Neuronal stem cell (in vitro differentiated cells): Measurements from ENCODE around the gene PFKFB4.
A peak's percentile ranks its signal among the peaks of the same experiment; 100 is the strongest.

Experiments
- DNase-seq: peaks from one replicate; pipeline ENCODE4 v3.0.0-alpha.2; 2013; ENCODE audit warnings: low spot score
- H2AFZ ChIP-seq: one replicate; pipeline ENCODE4 v1.6.1; 2013; ENCODE audit warnings: mild to moderate bottlenecking, low read length, inconsistent platforms
- H2AK5ac ChIP-seq: 2 replicates; pipeline ENCODE4 v1.6.1; 2013; ENCODE audit warnings: low read depth, mild to moderate bottlenecking, inconsistent platforms, low read length, moderate library complexity, mixed read lengths
- H2BK120ac ChIP-seq: 2 replicates; pipeline ENCODE4 v1.6.1; 2013; ENCODE audit warnings: low read depth, mild to moderate bottlenecking, inconsistent platforms, low read length, moderate library complexity, mixed read lengths
- H2BK12ac ChIP-seq: one replicate; pipeline ENCODE4 v1.6.1; 2013; ENCODE audit warnings: low read length, inconsistent platforms
- H2BK15ac ChIP-seq: 2 replicates; pipeline ENCODE4 v1.6.1; 2013; ENCODE audit warnings: mild to moderate bottlenecking, low read length, inconsistent platforms, mixed read lengths
- H2BK5ac ChIP-seq: one replicate; pipeline ENCODE4 v1.6.1; 2013; ENCODE audit warnings: inconsistent platforms, mild to moderate bottlenecking, low read length, moderate library complexity
- H3K14ac ChIP-seq: one replicate; pipeline ENCODE4 v1.6.1; 2013; ENCODE audit warnings: low read length, inconsistent platforms
- H3K18ac ChIP-seq: 2 replicates; pipeline ENCODE4 v1.6.1; 2013; ENCODE audit warnings: low read length, inconsistent platforms
- H3K23ac ChIP-seq: 2 replicates; pipeline ENCODE4 v1.6.1; 2013; ENCODE audit warnings: low read depth, mild to moderate bottlenecking, mixed read lengths, low read length, inconsistent platforms; ENCODE audit not compliant: poor library complexity
- H3K27ac ChIP-seq: replicated peaks from 3 replicates; pipeline ENCODE4 v1.5.1; 2013; ENCODE audit warnings: low read length, inconsistent platforms
- H3K27me3 ChIP-seq, 3 experiments: 2 replicates each; pipeline ENCODE4 v1.6.1; 2013; ENCODE audit warnings: low read length in 3 of 3, mild to moderate bottlenecking in 2 of 3, inconsistent platforms in 1 of 3, low read depth in 1 of 3, mixed read lengths in 1 of 3, moderate library complexity in 1 of 3; ENCODE audit not compliant: control insufficient read depth in 3 of 3, insufficient read depth in 3 of 3
- H3K36me3 ChIP-seq, 2 donors: replicated peaks in 1 of 2; 2 replicates each; pipeline ENCODE4 v1.6.1; 2013; ENCODE audit warnings: low read length in 2 of 2; ENCODE audit not compliant: control insufficient read depth in 2 of 2, insufficient read depth in 2 of 2
- H3K4ac ChIP-seq: 2 replicates; pipeline ENCODE4 v1.6.1; 2013; ENCODE audit warnings: inconsistent platforms, mild to moderate bottlenecking, low read length, moderate library complexity
- H3K4me1 ChIP-seq, 2 donors: 1 replicate in 1 of 2; 2 replicates in 1 of 2; pipeline ENCODE4 v1.6.1; 2013; ENCODE audit warnings: low read length in 2 of 2, low read depth in 1 of 2; ENCODE audit not compliant: control insufficient read depth in 2 of 2, insufficient read depth in 1 of 2
- H3K4me2 ChIP-seq: one replicate; pipeline ENCODE4 v1.6.1; 2013; ENCODE audit warnings: mild to moderate bottlenecking, low read length, inconsistent platforms; ENCODE audit not compliant: insufficient read depth, poor library complexity, severe bottlenecking
- H3K4me3 ChIP-seq, 2 donors: 2 replicates each; pipeline ENCODE4 v1.5.1; 2013; ENCODE audit warnings: low read length in 2 of 2, mild to moderate bottlenecking in 2 of 2, inconsistent platforms in 1 of 2, moderate library complexity in 1 of 2
- H3K79me1 ChIP-seq: one replicate; pipeline ENCODE4 v1.6.1; 2013; ENCODE audit warnings: low read depth, mild to moderate bottlenecking, inconsistent platforms, low read length, moderate library complexity
- H3K9ac ChIP-seq: one replicate; pipeline ENCODE4 v1.6.1; 2013; ENCODE audit warnings: mild to moderate bottlenecking, low read depth, low read length, inconsistent platforms; ENCODE audit not compliant: poor library complexity
- H3K9me3 ChIP-seq, 2 donors: replicated peaks in 1 of 2; 2 replicates each; pipeline versions ENCODE3 to v1.6.1; 2013; ENCODE audit warnings: low read length in 2 of 2, mild to moderate bottlenecking in 2 of 2, inconsistent platforms in 1 of 2, low read depth in 1 of 2, mixed read lengths in 1 of 2, moderate library complexity in 1 of 2; ENCODE audit not compliant: control insufficient read depth in 2 of 2, insufficient read depth in 1 of 2
- H4K8ac ChIP-seq: one replicate; pipeline ENCODE4 v1.6.1; 2013; ENCODE audit warnings: low read depth, mild to moderate bottlenecking, inconsistent platforms, low read length, moderate library complexity
- H4K91ac ChIP-seq: one replicate; pipeline ENCODE4 v1.6.1; 2013; ENCODE audit warnings: low read length, low read depth, mild to moderate bottlenecking, inconsistent platforms; ENCODE audit not compliant: poor library complexity
- WGBS, 2 donors: extraction: QIAGEN DNeasy Blood & Tissue Kit; methylation state at CpG; one replicate each; pipeline ENCODE4 v1.1.7; 2013; ENCODE audit warnings: missing lambda C conversion rate in 2 of 2, mixed read lengths in 1 of 2; ENCODE audit not compliant: insufficient read length in 2 of 2, insufficient replicate concordance in 1 of 2; ENCODE audit errors: extremely low coverage in 2 of 2; 5-methylcytosine and 5-hydroxymethylcytosine counted together

PFKFB4 gene

GRCh38 chr3:48478626-48479555 is 77.7 kb downstream of the PFKFB4 start:
- Histone ChIP-seq H2BK12ac (no peak overlapping the region), H3K36me3 (peaks cover 0 to 8% of the 10 kb centered on the region in 2 donors), H3K4me2 (no peak overlapping the region), H3K4me1 (peaks cover 7% of the 10 kb centered on the region in 2 donors), H3K18ac (no peak overlapping the region), H3K27ac (no peak overlapping the region), H2AK5ac (no peak overlapping the region), H3K4ac (no peak overlapping the region), H2BK15ac (no peak overlapping the region), H3K23ac (no peak overlapping the region), H4K8ac (no peak overlapping the region), H4K91ac (no peak overlapping the region), H2BK120ac (no peak overlapping the region), H2BK5ac (no peak overlapping the region), H3K27me3 (no peaks in the 10 kb centered on the region), H3K79me1 (peaks cover 3% of the 10 kb centered on the region), H2AFZ (no peak overlapping the region), H3K9ac (no peak overlapping the region), H3K4me3 (no peak overlapping the region), H3K9me3 (no peaks in the 10 kb centered on the region), H3K14ac (no peak overlapping the region)
- no peak for DNase-seq
- no CpG with 5 or more reads among the region's 19 CpGs for WGBS, 2 donors

- Histone ChIP-seq H3K4ac (no peak overlapping the region), H3K36me3 (peaks cover 0 to 8% of the 10 kb centered on the region in 2 donors), H3K4me1 (peaks cover 11% of the 10 kb centered on the region in 2 donors), H2AK5ac (peak overlapping the region; percentile 63), H3K9ac (peak overlapping the region; percentile 21), H2BK5ac (peak overlapping the region; percentile 53), H3K4me2 (no peak overlapping the region), H3K27me3 (no peaks in the 10 kb centered on the region), H2BK15ac (peak overlapping the region; percentile 49), H3K27ac (no peak overlapping the region), H3K23ac (no peak overlapping the region), H3K18ac (peak overlapping the region; percentile 57), H3K79me1 (peaks cover 3% of the 10 kb centered on the region), H3K9me3 (no peaks in the 10 kb centered on the region), H2BK120ac (no peak overlapping the region), H4K8ac (no peak overlapping the region), H4K91ac (no peak overlapping the region), H3K14ac (peak overlapping the region; percentile 71), H3K4me3 (no peak overlapping the region), H2BK12ac (no peak overlapping the region), H2AFZ (no peak overlapping the region)
- DNase-seq = no peak
- WGBS, 2 donors = no CpG with 5 or more reads among the region's 9 CpGs
Observed at GRCh38 chr3:48477959-48478520, 78.6 kb downstream of the PFKFB4 start.

- H2AFZ ChIP-seq = no peak overlapping the region
- no peak overlapping the region for H3K4me2 ChIP-seq
- peaks cover 3% of the 10 kb centered on the region for H3K79me1 ChIP-seq
- peak overlapping the region; percentile 79 for H2BK15ac ChIP-seq
- no peak overlapping the region for H3K27ac ChIP-seq
- no peaks in the 10 kb centered on the region for H3K9me3 ChIP-seq
- H3K23ac ChIP-seq = no peak overlapping the region
- H3K18ac ChIP-seq = no peak overlapping the region
- no peak for DNase-seq
- peak overlapping the region; percentile 91 for H2BK120ac ChIP-seq
- H2AK5ac ChIP-seq = no peak overlapping the region
- no peaks in the 10 kb centered on the region for H3K27me3 ChIP-seq
- no peak overlapping the region for H2BK5ac ChIP-seq
- no peak overlapping the region for H2BK12ac ChIP-seq
- peaks cover 11% of the 10 kb centered on the region in 2 donors for H3K4me1 ChIP-seq
- no peak overlapping the region for H4K91ac ChIP-seq
- WGBS, 2 donors = no CpG with 5 or more reads among the region's 9 CpGs
- H4K8ac ChIP-seq = no peak overlapping the region
- no peak overlapping the region for H3K9ac ChIP-seq
- peaks cover 0 to 8% of the 10 kb centered on the region in 2 donors for H3K36me3 ChIP-seq
- H3K4ac ChIP-seq = peak overlapping the region; percentile 10
- H3K14ac ChIP-seq = no peak overlapping the region
- H3K4me3 ChIP-seq = peak overlapping the region in 1 of 2 donors; percentile 3
Observed at GRCh38 chr3:48476426-48477053, 80.1 kb downstream of the PFKFB4 start.

- DNase-seq = no peak
- peak overlapping the region; percentile 44 for H2BK120ac ChIP-seq
- H4K91ac ChIP-seq = peak overlapping the region; percentile 73
- H3K36me3 ChIP-seq = peaks cover 0 to 11% of the 10 kb centered on the region in 2 donors
- no peak overlapping the region for H3K14ac ChIP-seq
- peak overlapping the region; percentile 82 for H2BK15ac ChIP-seq
- no peak overlapping the region for H3K4me2 ChIP-seq
- H3K4ac ChIP-seq = peak overlapping the region; percentile 57
- peaks cover 11 to 13% of the 10 kb centered on the region in 2 donors for H3K4me1 ChIP-seq
- no peak overlapping the region for H3K27ac ChIP-seq
- H2AFZ ChIP-seq = no peak overlapping the region
- peak overlapping the region; percentile 98 for H2AK5ac ChIP-seq
- H3K18ac ChIP-seq = peak overlapping the region; percentile 66
- H3K4me3 ChIP-seq = no peak overlapping the region
- H3K9me3 ChIP-seq = no peaks in the 10 kb centered on the region
- no CpG with 5 or more reads among the region's 11 CpGs for WGBS, 2 donors
- H2BK5ac ChIP-seq = peak overlapping the region; percentile 88
- peak overlapping the region; percentile 45 for H4K8ac ChIP-seq
- peaks cover 6% of the 10 kb centered on the region for H3K79me1 ChIP-seq
- H3K9ac ChIP-seq = no peak overlapping the region
- H3K27me3 ChIP-seq = no peaks in the 10 kb centered on the region
- H2BK12ac ChIP-seq = peak overlapping the region; percentile 93
- H3K23ac ChIP-seq = no peak overlapping the region
Observed at GRCh38 chr3:48475188-48475587, 81.4 kb downstream of the PFKFB4 start.
